Epithelial cell of proximal tubule (primary cell): ENCODE results near the gene LITAFD. TPM values are rescaled to one million over a fixed set of nuclear protein-coding genes. Genes with fewer than 3 reads are reported as not detected.

ENCODE experiments used
- DNase-seq: peaks from one replicate; pipeline ENCODE4 v3.0.0-alpha.2; 2011; ENCODE audit warnings: low read depth
- H3K4me3 ChIP-seq: 2 replicates; pipeline ENCODE4 v1.5.1; 2011; ENCODE audit warnings: low read depth, mild to moderate bottlenecking, low read length
- total RNA-seq: library from RNA; depleted of rRNA; stranded (reverse); fragments of >200 nt; gene quantifications from 2 replicates; pipeline ENCODE4 v1.2.3, GENCODE V29; 2015
- TF ChIP-seq, protein P1 (sequence below): conservative IDR thresholded peaks from 2 replicates; pipeline ENCODE4 v1.5.1; 2012; ENCODE audit warnings: low read depth, mild to moderate bottlenecking, low read length

The LITAFD gene
- total RNA-seq, 1 donor from 2014 or later = not detected

DNA sequence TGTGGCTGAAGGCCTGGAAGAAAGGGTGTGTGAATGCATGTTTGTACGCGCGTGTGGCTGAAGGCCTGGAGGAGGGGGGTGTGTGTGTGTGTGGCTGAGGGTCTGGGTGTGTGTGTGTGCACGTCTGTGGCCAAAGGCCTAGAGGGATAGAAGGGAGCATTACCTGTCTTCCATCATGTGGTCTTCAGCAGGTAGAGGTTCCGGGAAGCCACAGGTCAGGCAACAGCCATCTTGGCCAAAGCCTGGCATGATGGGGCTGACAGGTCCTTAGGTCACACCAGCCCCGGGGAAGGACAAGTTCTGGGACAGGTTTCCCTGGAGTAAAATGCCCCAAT lies 5.2 kb downstream of the LITAFD start:
- no peak overlapping the region for H3K4me3 ChIP-seq
- TF ChIP-seq, protein P1, sequence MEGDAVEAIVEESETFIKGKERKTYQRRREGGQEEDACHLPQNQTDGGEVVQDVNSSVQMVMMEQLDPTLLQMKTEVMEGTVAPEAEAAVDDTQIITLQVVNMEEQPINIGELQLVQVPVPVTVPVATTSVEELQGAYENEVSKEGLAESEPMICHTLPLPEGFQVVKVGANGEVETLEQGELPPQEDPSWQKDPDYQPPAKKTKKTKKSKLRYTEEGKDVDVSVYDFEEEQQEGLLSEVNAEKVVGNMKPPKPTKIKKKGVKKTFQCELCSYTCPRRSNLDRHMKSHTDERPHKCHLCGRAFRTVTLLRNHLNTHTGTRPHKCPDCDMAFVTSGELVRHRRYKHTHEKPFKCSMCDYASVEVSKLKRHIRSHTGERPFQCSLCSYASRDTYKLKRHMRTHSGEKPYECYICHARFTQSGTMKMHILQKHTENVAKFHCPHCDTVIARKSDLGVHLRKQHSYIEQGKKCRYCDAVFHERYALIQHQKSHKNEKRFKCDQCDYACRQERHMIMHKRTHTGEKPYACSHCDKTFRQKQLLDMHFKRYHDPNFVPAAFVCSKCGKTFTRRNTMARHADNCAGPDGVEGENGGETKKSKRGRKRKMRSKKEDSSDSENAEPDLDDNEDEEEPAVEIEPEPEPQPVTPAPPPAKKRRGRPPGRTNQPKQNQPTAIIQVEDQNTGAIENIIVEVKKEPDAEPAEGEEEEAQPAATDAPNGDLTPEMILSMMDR = no peak
- DNase-seq = no peak

DNA sequence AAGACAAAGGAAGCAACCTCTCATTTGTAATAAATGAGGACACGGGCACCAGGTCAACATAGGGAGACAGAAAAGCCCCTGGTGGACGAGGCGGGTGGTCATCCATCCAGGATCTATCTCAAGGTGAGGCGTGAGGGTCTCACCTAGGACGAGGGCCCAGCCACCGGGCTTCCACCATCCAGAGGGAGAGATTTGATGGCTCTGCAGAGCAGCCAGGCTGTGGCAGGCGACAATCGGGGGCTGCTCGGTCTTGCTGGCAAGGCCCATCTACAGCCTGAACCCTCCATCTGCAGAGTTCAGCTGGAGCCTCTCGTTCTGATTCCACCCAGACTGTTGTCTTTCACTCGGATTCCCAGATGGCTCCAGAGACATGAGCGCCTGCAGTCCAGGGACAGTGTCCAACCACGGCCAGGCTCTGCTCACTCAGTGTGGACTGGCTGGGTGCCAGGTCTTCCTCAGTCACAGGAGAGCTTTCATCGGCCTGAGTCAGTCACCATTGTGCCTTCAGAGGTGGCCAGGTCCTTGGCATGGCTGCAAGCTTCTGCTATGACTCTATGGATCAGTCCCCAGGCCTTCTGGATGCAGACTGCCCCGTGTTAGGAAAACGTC lies 5.9 kb downstream of the LITAFD start:
- H3K4me3 ChIP-seq = no peak overlapping the region
- TF ChIP-seq, protein P1 = no peak
- DNase-seq = no peak

DNA sequence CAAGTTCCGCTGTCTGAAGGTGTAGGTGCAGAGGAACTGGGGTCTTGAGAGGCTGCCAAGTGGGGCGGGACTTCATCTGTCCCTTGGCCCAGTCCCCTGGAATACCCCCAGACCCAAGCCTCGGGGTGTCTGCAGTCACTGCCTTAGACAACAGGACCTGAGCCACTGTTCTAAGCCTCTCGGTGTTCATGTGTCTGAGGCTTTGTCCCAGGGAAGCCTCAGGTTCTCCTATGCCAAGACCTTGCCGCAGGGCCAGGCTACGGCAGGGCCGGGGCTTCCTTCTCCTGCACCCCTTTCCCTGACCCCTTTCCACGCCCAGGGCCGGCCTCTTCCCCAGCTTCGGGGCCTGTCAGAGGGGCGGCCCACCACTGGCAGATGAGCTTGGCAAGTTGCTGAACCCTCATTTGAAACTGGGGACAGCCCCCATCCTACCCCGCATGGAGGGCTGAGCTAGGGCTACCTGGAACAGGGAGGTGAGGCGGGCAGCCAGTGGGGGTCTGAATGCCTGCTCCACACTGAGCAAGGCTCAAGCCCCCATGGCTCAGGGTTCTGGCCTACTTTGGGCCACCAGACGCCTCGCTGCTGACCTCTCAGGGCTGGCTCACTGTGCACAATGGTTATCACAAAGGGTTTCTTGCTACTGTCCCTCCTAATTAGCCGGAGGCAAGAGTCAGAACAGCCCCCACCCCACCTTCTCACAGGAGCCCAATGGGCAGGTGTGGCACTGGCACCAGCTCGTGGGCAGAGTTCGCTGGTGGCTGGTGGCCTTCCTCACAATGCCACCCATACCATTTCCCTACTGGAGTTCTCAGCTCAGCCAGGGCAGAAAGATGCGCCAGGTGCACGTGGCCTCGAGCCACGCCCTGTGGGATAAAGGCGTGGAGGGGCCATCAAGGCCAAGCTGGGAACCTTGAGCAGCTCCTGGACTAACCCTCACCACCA lies 7.1 kb downstream of the LITAFD start:
- H3K4me3 ChIP-seq = no peak overlapping the region
- no peak for DNase-seq
- TF ChIP-seq, protein P1 = no peak

DNA sequence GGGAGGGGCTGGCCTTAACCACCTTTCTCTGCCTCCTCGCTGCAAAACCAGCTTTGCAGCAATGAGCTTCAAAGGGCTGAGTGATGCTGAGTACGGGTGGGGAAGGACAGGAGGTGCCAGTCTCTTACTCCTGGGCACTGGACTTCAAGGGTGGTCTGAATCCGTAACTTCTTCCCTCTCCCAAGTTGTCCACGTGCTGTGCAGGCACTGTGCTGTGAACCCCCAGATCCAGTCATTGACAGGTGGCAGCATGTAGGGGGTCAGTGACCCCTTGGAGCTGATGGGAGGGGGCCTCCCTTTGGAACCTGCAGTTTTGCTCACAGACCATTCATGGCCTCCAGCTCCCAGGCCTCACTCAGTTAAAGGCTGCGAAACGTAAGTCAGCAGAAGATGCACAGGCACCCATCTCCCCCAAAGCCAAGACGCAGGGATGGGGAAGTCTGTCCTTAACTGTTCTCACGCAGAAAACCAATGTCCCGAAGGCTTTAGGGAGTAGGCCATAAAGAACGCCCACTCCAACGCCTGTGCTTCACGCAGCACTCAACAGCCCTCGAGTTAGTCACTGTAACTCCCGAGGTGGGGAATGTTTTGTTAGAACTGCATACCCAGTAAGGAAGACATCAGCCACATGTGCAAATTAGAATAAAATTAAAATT lies 7.9 kb downstream of the LITAFD start:
- TF ChIP-seq, protein P1 = no peak
- no peak overlapping the region for H3K4me3 ChIP-seq
- DNase-seq = no peak

DNA sequence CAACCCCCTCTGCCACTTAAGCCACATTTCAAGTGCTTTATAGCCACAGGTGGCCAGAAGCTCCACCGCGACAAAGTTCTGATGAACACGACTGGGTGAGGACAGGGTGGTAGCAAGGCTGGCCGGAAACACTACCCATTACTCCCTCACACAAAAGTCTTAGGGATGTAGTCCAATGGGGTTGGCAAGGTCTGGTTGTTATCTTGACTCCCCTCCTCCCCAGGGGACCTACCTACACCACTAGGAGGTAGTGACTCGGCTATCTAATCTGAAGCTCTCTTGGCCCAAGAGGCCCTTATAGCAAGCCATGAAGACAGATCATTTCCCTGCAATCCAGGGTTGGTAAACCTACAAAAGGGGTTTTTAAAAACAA lies 8.4 kb downstream of the LITAFD start:
- TF ChIP-seq, protein P1 = no peak
- DNase-seq = no peak
- no peak overlapping the region for H3K4me3 ChIP-seq

DNA sequence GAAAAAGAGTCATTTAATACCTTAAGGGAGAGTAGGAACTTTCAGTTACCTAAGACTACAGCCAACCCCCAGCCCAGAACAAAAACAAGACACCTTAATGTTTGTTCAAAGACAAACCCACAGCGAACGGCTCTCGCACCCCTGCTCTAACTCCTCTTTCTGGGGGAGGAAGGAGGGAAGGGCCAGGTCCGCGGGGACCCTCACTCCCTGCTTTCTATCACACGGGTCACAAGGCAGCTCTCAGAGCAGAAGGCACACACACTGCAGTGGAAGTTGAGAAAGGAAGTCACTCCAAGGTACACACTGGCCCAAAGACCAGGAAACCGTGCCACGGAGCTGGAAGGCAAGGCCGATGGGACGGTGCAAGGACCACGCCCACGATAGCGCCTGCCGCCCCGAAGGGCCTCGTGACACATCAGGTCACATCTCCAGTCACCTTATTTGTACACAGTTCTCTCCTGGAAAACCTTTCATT lies 10.0 kb downstream of the LITAFD start:
- TF ChIP-seq, protein P1 = no peak
- H3K4me3 ChIP-seq = no peak overlapping the region

More for the DNA sequence above, 10.0 kb downstream of the LITAFD start:
- no peak for DNase-seq
